HG02798 (cell line): ENCODE results near the gene ANKRD36B.
"Not testable (repeated sequence)": the region's sequence is repeated elsewhere in the genome, so short reads cannot be mapped to it uniquely, and the experiment has no call there.

ENCODE experiments used
- ATAC-seq: cut with Tn5 transposase; IDR thresholded peaks from one replicate; pipeline ENCODE4 v1.9.1; 2021; ENCODE audit warnings: mild to moderate bottlenecking; ENCODE audit not compliant: unreplicated experiment, poor library complexity

Gene ANKRD36B

GRCh38 chr2:97550498-97550897 is 39.2 kb downstream of the ANKRD36B start:
- ATAC-seq = not testable (repeated sequence)

- ATAC-seq = not testable (repeated sequence)
Observed at GRCh38 chr2:97549058-97549457, 40.6 kb downstream of the ANKRD36B start.

GRCh38 chr2:97548536-97548935 is 41.1 kb downstream of the ANKRD36B start:
- ATAC-seq = not testable (repeated sequence)

GRCh38 chr2:97546711-97547110 is 43.0 kb downstream of the ANKRD36B start:
- ATAC-seq = no peak

GRCh38 chr2:97544911-97545310 is 44.8 kb downstream of the ANKRD36B start:
- ATAC-seq = not testable (repeated sequence)

GRCh38 chr2:97525904-97526303 is 63.8 kb downstream of the ANKRD36B start:
- not testable (repeated sequence) for ATAC-seq

- ATAC-seq = not testable (repeated sequence)
Observed at GRCh38 chr2:97523816-97524215, 65.9 kb downstream of the ANKRD36B start.

- ATAC-seq = not testable (repeated sequence)
Observed at GRCh38 chr2:97522916-97523555, 66.6 kb downstream of the ANKRD36B start.

GRCh38 chr2:97495651-97496050 is 94.0 kb downstream of the ANKRD36B start:
- not testable (repeated sequence) for ATAC-seq

- not testable (repeated sequence) for ATAC-seq
Observed at GRCh38 chr2:97490141-97490540, 99.5 kb downstream of the ANKRD36B start.
